ENCODE results near the gene SDCCAG8.

SDCCAG8 gene

GRCh38 chr1:243505986-243506689, 250.3 kb downstream of the SDCCAG8 start:
- no peak for DNase-seq (ENCODE audit: low read depth)

- no peak for DNase-seq (ENCODE audit: low read depth)
Measured at GRCh38 chr1:243507001-243507671, 251.3 kb downstream of the SDCCAG8 start.

GRCh38 chr1:243507672-243508302, 251.9 kb downstream of the SDCCAG8 start:
- no peak for DNase-seq (ENCODE audit: low read depth)

- DNase-seq (ENCODE audit: low read depth): no peak
Measured at GRCh38 chr1:243508303-243508713, 252.5 kb downstream of the SDCCAG8 start.

- DNase-seq (ENCODE audit: low read depth): no peak
Measured at GRCh38 chr1:243508943-243509342, 253.1 kb downstream of the SDCCAG8 start.

GRCh38 chr1:243510928-243511327, 255.1 kb downstream of the SDCCAG8 start:
- no peak for DNase-seq (ENCODE audit: low read depth)

GRCh38 chr1:243513726-243514491, 258.1 kb downstream of the SDCCAG8 start:
- no peak for DNase-seq (ENCODE audit: low read depth)

- no peak for DNase-seq (ENCODE audit: low read depth)
Measured at GRCh38 chr1:243514927-243515326, 259.1 kb downstream of the SDCCAG8 start.

GRCh38 chr1:243520831-243521230, 265.0 kb downstream of the SDCCAG8 start:
- no peak for DNase-seq (ENCODE audit: low read depth)

- DNase-seq (ENCODE audit: low read depth): no peak
Measured at GRCh38 chr1:243523766-243524165, 267.9 kb downstream of the SDCCAG8 start.

GRCh38 chr1:243525085-243525487, 269.2 kb downstream of the SDCCAG8 start:
- DNase-seq (ENCODE audit: low read depth): no peak

- no peak for DNase-seq (ENCODE audit: low read depth)
Measured at GRCh38 chr1:243526180-243526579, 270.3 kb downstream of the SDCCAG8 start.

GRCh38 chr1:243528459-243529121, 272.7 kb downstream of the SDCCAG8 start:
- no peak for DNase-seq (ENCODE audit: low read depth)

- no peak for DNase-seq (ENCODE audit: low read depth)
Measured at GRCh38 chr1:243529512-243529911, 273.7 kb downstream of the SDCCAG8 start.

- DNase-seq (ENCODE audit: low read depth): no peak
Measured at GRCh38 chr1:243535014-243535413, 279.2 kb downstream of the SDCCAG8 start.

- DNase-seq (ENCODE audit: low read depth): no peak
Measured at GRCh38 chr1:243539636-243540035, 283.8 kb downstream of the SDCCAG8 start.

GRCh38 chr1:243542739-243543415, 287.0 kb downstream of the SDCCAG8 start:
- no peak for DNase-seq (ENCODE audit: low read depth)

GRCh38 chr1:243543501-243543900, 287.7 kb downstream of the SDCCAG8 start:
- no peak for DNase-seq (ENCODE audit: low read depth)

GRCh38 chr1:243546457-243546856, 290.6 kb downstream of the SDCCAG8 start:
- DNase-seq (ENCODE audit: low read depth): no peak

GRCh38 chr1:243547891-243548290, 292.1 kb downstream of the SDCCAG8 start:
- no peak for DNase-seq (ENCODE audit: low read depth)

- DNase-seq (ENCODE audit: low read depth): no peak
Measured at GRCh38 chr1:243548516-243548915, 292.7 kb downstream of the SDCCAG8 start.
